HepG2 (cell line): ENCODE measurements around the gene EPN2. TPM values are rescaled to one million over a fixed set of nuclear protein-coding genes. Genes with fewer than 3 reads are reported as not detected.

Experiments used
- ADNP ChIP-seq: sonication (generic); formaldehyde crosslinking; IDR thresholded peaks from 2 replicates; pipeline ENCODE4 v1.4.0; 2020; ENCODE audit warnings: missing genetic modification reagents
- CEBPG ChIP-seq: IDR thresholded peaks from 2 replicates; pipeline ENCODE4 v1.6.1; 2016
- CREB1 ChIP-seq, 2 experiments: fragments of 450-650 bp in 1 of 2; IDR thresholded peaks; 2 replicates each; pipeline ENCODE4 v1.6.1; 2016 to 2017; ENCODE audit warnings: control low read depth in 1 of 2, mild to moderate bottlenecking in 1 of 2, missing compliant biosample characterization in 1 of 2, missing genetic modification characterization in 1 of 2
- CREB3 ChIP-seq: sonication (generic); formaldehyde crosslinking; IDR thresholded peaks from 2 replicates; pipeline ENCODE4 v1.5.0; 2020; ENCODE audit warnings: missing genetic modification reagents
- FOXP4 ChIP-seq: sonication (generic); formaldehyde crosslinking; IDR thresholded peaks from 2 replicates; pipeline ENCODE4 v1.4.0; 2020; ENCODE audit warnings: missing genetic modification reagents
- HNF4G ChIP-seq, 2 experiments: sonication (generic) in 1 of 2; formaldehyde crosslinking in 1 of 2; IDR thresholded peaks; 2 replicates each; pipeline versions ENCODE4 v1.4.0 to v1.6.1; 2011 to 2020; ENCODE audit warnings: borderline replicate concordance in 2 of 2, low read depth in 2 of 2, mild to moderate bottlenecking in 2 of 2, low read length in 1 of 2, missing genetic modification reagents in 1 of 2, moderate library complexity in 1 of 2
- KDM3A ChIP-seq: IDR thresholded peaks from 2 replicates; pipeline ENCODE4 v1.6.1; 2018; ENCODE audit warnings: low read depth, missing compliant biosample characterization
- MXD4 ChIP-seq: IDR thresholded peaks from 2 replicates; pipeline ENCODE4 v1.6.1; 2016; ENCODE audit warnings: mild to moderate bottlenecking, missing biosample characterization, missing genetic modification reagents
- PITX1 ChIP-seq: sonication (generic); formaldehyde crosslinking; IDR thresholded peaks from 2 replicates; pipeline ENCODE4 v1.5.1; 2020; ENCODE audit warnings: mild to moderate bottlenecking, missing genetic modification reagents
- PTBP1 ChIP-seq: fragments of 200-400 bp; formaldehyde crosslinking; IDR thresholded peaks from 2 replicates; pipeline ENCODE4 v1.6.1; 2018; ENCODE audit warnings: low read length, low read depth; ENCODE audit not compliant: poor library complexity, severe bottlenecking
- SOX13 ChIP-seq, 3 experiments: fragments of 450-650 bp in 1 of 3; sonication (generic) in 1 of 3; formaldehyde crosslinking in 1 of 3; IDR thresholded peaks in 2 of 3; conservative IDR thresholded peaks in 1 of 3; 2 replicates each; pipeline versions ENCODE4 v1.5.0 to v1.6.1; 2016 to 2020; ENCODE audit warnings: antibody characterized with exemption in 1 of 3, mild to moderate bottlenecking in 1 of 3, missing compliant biosample characterization in 1 of 3, missing genetic modification reagents in 1 of 3, moderate library complexity in 1 of 3
- TBP ChIP-seq: sonication (generic); formaldehyde crosslinking; IDR thresholded peaks from 2 replicates; pipeline ENCODE4 v1.5.0; 2020; ENCODE audit warnings: missing genetic modification reagents
- ZC3H4 ChIP-seq: sonication (generic); formaldehyde crosslinking; IDR thresholded peaks from 2 replicates; pipeline ENCODE4 v1.4.0; 2020; ENCODE audit warnings: missing genetic modification reagents, borderline replicate concordance
- ZFAT ChIP-seq: sonication (generic); formaldehyde crosslinking; conservative IDR thresholded peaks from 2 replicates; pipeline ENCODE4 v1.8.1; 2023; ENCODE audit warnings: missing genetic modification reagents, inconsistent platforms
- ZIK1 ChIP-seq: sonication (generic); formaldehyde crosslinking; IDR thresholded peaks from 2 replicates; pipeline ENCODE4 v1.5.0; 2020; ENCODE audit warnings: mild to moderate bottlenecking, low read depth, missing genetic modification reagents, borderline replicate concordance
- ZNF512B ChIP-seq: sonication (generic); formaldehyde crosslinking; IDR thresholded peaks from 2 replicates; pipeline ENCODE4 v1.5.1; 2020; ENCODE audit warnings: missing genetic modification reagents, mild to moderate bottlenecking, borderline replicate concordance
- ZNF557 ChIP-seq: sonication (generic); formaldehyde crosslinking; IDR thresholded peaks from 2 replicates; pipeline ENCODE4 v1.4.0; 2020; ENCODE audit warnings: missing genetic modification reagents
- ZNF607 ChIP-seq: sonication (generic); formaldehyde crosslinking; IDR thresholded peaks from 2 replicates; pipeline ENCODE4 v1.5.1; 2020; ENCODE audit warnings: missing genetic modification reagents, mild to moderate bottlenecking, borderline replicate concordance
- ZNF800 ChIP-seq: sonication (generic); formaldehyde crosslinking; IDR thresholded peaks from 2 replicates; pipeline ENCODE4 v1.4.0; 2020; ENCODE audit warnings: missing genetic modification reagents
- ZNF839 ChIP-seq: sonication (generic); formaldehyde crosslinking; IDR thresholded peaks from 2 replicates; pipeline ENCODE4 v1.4.0; 2020; ENCODE audit warnings: missing genetic modification reagents, mild to moderate bottlenecking, borderline replicate concordance
- polyA plus RNA-seq, 8 experiments: library from polyadenylated mRNA; depleted of rRNA in 3 of 8; stranded (reverse) in 7 of 8; unstranded in 1 of 8; fragments of >200 nt; fragmentation: Illumina TruSeq in 4 of 8; extraction: Trizol in 4 of 8; gene quantifications; 2 replicates each; pipeline versions ENCODE4 v1.2.1 to v1.2.3, GENCODE V29; 2011 to 2016; ENCODE audit warnings: low read depth in 4 of 8, missing spikeins in 1 of 8, mixed read lengths in 1 of 8; ENCODE audit not compliant: insufficient read depth in 1 of 8
- total RNA-seq, 5 experiments: library from RNA; depleted of rRNA; stranded (reverse); fragments of >200 nt; fragmentation: Illumina TruSeq; extraction: Trizol; gene quantifications; 2 replicates each; pipeline ENCODE4 v1.2.3, GENCODE V29; 2016; ENCODE audit warnings: low read depth in 1 of 5

The EPN2 gene
- total and polyA plus RNA-seq, 2 of the 13 experiments (the other 11 are each of a cell fraction or from before 2014, with no cell fraction given): 7.8 to 19.2 TPM

GRCh38 chr17:19362277-19363113, 125.3 kb downstream of the EPN2 start, which contains the start of gene B9D1 (continued):
- no peak for TF ChIP-seq CREB3 (CRISPR knock-in tag)
- TF ChIP-seq ZNF607: 0 out of 2 replicates have a peak, but pooled peaks have one; percentile 63
- no peak for TF ChIP-seq ZNF839 (CRISPR knock-in tag)
- TF ChIP-seq PITX1 (CRISPR knock-in tag): peak; percentile 64; the same call in 1 of the 2 replicates
- no peak for TF ChIP-seq ADNP (CRISPR knock-in tag)
- peak; percentile 74 for TF ChIP-seq MXD4
- TF ChIP-seq TBP (CRISPR knock-in tag): no peak
- TF ChIP-seq ZC3H4 (CRISPR knock-in tag): no peak
- peak; percentile 36; the same call in 1 of the 2 replicates for TF ChIP-seq CREB1 (IDR thresholded peaks at IDR 0.05)
- peak; percentile 73; the same call in 1 of the 2 replicates for TF ChIP-seq CREB1 (CRISPR knock-in tag; IDR thresholded peaks at IDR 0.05)
- TF ChIP-seq HNF4G (IDR thresholded peaks at IDR 0.05; ENCODE audit: borderline replicate concordance, low read depth, low read length): no peak
- TF ChIP-seq HNF4G (CRISPR knock-in tag; IDR thresholded peaks at IDR 0.05; ENCODE audit: borderline replicate concordance, low read depth): no peak
- TF ChIP-seq FOXP4 (CRISPR knock-in tag): peak; percentile 12; the same call in 1 of the 2 replicates
- no peak for TF ChIP-seq ZNF800
- TF ChIP-seq PTBP1: no peak
- no peak for TF ChIP-seq SOX13 (IDR thresholded peaks at IDR 0.05)
- TF ChIP-seq SOX13 (CRISPR knock-in tag; conservative IDR thresholded peaks at IDR 0.05 in 1 of 2, IDR thresholded peaks at IDR 0.05 in 1 of 2): peak in 1 of 2 experiments; percentile 35; a peak in 1 of 4 replicates
- TF ChIP-seq KDM3A: peak; percentile 98
- no peak for TF ChIP-seq ZNF557 (CRISPR knock-in tag)
- no peak for TF ChIP-seq CEBPG
- no peak for TF ChIP-seq ZNF512B (CRISPR knock-in tag)
- no peak for TF ChIP-seq ZIK1
- TF ChIP-seq ZFAT (CRISPR knock-in tag): no peak
